NCI-H2081 treated with DMSO at 0.1 percent for 48 hours (cell line): ENCODE measurements around the gene CYTH1.

Source experiments
- DNase-seq: peaks from one replicate; lab custom pipeline; 2025; lab: John Stamatoyannopoulos, UW

The CYTH1 gene

DNA sequence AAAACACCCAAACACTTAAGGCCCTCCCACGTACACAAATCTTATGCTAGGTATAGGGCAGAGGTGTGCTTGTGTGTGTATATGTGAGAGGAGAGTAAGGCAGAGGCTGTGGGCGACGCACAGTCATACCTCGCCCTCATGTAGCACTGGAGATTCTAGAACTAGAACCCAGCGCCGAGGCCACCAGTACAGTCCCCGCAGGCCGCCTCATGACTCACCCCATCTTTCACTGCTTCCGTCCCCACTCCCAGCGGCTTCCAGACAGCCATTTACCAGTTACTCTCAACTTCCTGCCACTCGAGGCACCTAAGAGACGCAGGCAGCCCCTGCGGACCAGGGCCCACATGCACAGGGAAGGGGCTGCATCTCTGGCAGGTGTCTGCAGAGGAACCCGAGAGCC, 23.2 kb upstream of the CYTH1 start:
- no peak for DNase-seq

- no peak for DNase-seq
Observed at GRCh38 chr17:78804777-78805176, 22.7 kb upstream of the CYTH1 start.

DNA sequence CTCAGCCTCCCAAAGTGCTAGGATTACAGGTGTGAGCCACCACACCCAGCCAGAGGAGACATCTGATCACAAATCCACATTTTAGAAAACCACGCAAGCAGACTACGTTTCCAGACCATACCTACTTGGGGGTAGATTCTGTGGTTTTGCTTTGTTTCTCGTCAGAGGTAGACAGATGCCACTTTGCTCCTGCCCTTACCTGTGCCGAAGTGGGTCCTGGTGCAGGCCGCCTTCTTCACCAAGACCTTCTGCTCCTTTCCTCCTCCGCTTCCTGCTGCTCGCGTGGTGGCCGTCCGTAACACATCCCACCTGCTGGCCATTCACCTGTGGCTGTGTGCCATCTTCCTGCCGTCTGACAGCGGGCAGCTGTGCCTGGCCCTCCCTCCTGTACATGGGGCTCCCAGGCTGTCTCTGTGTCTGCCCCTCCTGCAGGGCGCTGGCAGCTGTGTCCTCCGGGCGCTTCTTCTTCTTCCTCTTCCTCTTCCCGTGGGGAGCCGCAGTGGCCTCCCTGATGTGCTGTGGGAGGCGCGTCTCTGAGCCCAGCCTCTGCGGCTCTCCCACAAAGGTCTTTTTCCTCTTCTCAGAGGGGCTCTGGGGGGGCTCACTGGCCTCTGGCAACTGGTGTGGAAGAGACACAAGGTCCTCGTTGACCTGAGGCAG, 21.2 kb upstream of the CYTH1 start:
- no peak for DNase-seq

DNA sequence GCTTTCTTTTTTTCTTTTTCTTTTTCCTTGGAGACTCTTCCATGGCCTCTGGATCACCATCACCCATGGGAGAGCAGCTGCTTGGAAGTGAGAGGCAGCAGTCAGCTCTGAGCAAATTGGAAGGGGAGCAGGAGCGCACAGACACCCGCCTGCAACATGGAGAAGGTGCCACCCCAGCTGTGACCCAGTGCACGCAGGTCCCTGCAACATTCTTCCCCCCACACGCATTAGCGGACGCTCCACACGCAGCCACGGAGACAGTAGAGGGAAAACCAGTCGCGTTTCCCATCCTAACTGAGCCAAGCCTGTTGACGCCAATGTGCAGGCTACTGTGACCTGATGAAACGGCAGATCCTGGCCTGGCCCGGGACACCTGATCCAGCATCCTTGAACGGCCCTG, 20.4 kb upstream of the CYTH1 start:
- DNase-seq = no peak

DNA sequence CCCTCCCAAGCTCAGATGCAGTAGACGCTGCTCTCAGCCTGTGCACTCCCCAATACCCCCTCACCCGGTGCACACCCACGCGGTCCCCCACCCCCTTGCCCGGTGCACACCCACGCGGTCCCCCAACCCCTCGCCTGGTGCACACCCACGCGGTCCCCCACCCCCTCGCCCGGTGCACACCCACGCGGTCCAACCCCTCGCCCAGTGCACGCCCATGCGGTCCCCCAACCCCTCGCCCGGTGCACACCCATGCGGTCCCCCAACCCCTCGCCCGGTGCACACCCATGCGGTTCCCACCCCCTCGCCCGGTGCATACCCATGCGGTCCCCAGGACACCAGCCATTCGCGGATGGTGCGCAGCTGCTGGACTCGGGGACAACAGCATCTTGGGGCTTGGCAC, 19.9 kb upstream of the CYTH1 start:
- DNase-seq = no peak

GRCh38 chr17:78800132-78800931, 18.3 kb upstream of the CYTH1 start:
- DNase-seq = no peak

DNA sequence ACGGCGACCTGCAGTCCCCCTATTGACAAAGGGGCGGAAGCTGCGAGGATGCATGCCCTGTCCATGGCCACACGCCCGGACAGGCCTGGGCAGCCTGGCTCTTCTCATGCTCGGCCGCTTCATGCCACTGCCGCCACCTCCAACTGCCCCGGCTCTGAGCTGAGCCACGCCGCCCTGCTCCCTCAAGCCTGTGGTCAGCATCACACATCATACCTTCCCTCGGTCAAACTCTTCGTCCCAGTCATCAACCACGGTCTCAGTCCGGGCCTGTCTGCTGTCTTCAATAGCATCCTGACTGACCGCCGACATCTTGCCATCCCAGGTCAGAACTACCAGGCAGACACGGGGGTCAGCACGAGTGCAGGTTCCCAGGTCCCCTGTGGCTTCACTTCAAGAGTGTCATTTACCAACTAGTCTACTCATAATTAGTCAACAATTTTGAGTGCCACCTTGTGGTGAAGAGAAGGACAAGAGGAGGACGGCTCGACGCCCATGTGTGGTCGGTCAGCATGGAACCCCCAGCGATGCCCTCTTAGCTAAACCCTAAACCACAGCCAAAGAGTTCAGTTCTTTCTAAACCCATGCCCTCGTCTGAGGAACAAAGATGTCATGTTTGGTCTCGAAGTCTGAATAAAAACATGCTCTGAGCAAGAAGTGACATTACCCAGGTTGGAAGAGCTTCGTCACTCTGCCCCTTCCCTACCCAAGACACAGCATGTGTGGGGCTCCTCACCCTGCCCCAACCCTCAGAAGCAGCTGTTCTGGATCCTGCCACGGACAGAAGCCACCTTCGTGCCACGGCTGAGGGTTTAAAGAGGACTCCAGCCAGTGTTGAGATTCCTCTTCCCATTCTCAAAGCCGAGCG, 16.9 kb upstream of the CYTH1 start:
- no peak for DNase-seq

- no peak for DNase-seq
Observed at GRCh38 chr17:78797691-78798585, 15.9 kb upstream of the CYTH1 start.

- DNase-seq = no peak
Observed at GRCh38 chr17:78797213-78797612, 15.1 kb upstream of the CYTH1 start.

GRCh38 chr17:78796517-78796900, 14.4 kb upstream of the CYTH1 start:
- no peak for DNase-seq

GRCh38 chr17:78795861-78796516, 13.9 kb upstream of the CYTH1 start:
- DNase-seq = no peak

- DNase-seq = no peak
Observed at GRCh38 chr17:78794864-78795640, 13.0 kb upstream of the CYTH1 start.

GRCh38 chr17:78794399-78794798, 12.3 kb upstream of the CYTH1 start:
- no peak for DNase-seq

DNA sequence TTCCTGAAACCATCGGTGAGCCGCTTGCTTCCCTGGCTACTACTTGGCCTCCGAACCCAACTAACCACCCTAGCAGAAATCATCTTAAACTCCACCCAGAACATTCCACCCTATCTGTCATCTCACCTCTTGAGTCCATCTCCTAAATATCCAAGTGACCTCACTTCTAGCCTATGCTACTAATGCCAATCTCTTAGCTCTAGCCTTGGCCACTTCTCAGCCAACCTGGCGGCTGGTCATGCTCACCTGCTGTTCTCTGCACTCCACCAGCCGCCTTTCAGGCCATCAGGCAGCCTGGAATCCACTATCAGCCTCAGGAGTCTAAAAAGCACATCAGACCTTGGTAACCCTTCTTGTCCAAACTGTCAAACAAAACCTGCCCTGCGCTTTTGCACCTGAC, 11.9 kb upstream of the CYTH1 start:
- DNase-seq = no peak

DNA sequence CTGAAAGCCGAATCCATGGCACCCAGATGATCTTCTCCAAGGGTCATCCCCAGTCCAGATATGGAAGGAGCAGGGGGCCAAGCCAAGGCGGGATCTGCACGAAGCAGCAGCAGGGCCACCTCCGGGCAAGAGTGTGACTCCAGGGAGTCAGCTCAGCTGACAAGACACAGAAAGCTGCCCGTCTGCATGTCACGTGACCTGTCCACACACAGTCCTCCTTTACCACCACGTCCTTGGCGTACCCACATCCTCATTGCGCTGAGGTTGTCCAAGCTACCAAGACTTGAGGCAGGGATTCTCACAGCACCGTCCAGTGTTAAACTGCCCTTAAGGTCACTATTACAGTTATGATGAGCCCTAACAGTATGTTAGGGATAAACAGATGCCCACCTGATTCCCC, 11.3 kb upstream of the CYTH1 start:
- DNase-seq = no peak

GRCh38 chr17:78791840-78792709, 10.0 kb upstream of the CYTH1 start:
- DNase-seq = no peak

DNA sequence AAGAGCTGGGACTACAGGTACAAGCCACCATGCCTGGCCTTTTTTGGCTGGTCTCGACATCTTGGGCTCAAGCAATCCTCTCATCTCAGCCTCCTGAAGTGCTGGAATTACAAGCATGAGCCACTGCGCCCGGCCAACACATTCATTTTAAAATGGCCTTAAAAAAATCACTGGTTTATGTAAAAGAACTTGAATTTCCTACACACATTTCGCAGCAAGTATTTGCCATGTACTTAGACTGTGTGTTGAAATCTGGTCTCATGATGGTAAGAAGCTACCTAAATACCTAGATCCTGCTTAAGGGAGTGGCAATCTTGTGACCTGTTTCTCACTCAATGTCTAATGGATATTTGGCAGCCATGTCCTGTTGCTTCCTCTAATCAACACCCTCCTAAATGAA, 8.5 kb upstream of the CYTH1 start:
- no peak for DNase-seq

DNA sequence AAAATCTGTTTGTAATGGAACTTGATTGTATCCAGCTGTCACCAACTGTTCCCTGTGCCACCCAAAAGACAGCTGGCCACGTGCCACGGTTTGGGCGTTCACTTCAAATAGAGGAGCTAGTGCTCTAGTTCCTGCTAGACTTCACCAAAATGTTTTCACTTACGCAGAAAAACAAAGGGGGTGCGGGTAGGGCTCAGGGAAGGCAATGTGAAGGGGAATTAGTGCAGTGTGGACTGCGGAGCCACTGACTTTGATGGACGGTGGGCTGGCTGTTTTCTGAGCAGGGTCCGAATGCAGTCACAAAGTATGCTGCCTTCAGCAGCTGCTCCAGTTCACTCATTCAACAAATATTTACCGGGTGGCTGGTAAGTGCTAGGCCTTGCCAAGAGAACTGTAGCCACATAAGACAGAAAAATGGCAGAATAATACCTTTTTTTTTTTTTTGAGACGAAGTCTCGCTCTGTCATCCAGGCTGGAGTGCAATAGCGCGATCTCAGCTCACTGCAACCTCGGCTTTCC, 7.6 kb upstream of the CYTH1 start:
- peak; percentile 26 for DNase-seq

DNA sequence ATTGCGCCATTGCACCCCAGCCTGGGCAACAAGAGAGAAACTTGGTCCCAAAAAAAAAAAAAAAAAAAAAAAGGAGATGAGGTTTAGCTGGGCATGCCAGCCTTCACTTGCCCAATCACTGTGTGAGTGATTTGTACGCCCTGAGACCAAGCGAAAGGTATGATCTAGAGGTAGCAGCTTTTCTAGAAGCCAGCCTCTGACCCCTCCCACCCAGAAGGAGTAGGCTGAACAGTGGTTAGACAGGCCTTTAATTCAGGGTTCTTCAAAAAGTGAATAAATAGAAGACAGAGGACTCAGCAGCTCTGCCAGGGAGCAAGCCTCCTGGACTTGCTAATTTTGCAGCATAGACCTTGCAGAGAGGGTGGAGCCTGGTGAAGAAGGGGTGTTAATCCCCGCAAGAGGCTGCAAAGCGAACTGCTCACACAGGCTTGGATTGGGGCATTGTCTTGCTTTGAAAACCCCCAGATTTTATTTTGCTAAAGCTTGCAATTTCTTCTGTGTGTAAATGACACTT, 7.1 kb upstream of the CYTH1 start:
- no peak for DNase-seq
